HG02884 (cell line): ENCODE results near the gene LRRC45.

Experiments used
- ATAC-seq: cut with Tn5 transposase; IDR thresholded peaks from one replicate; pipeline ENCODE4 v1.9.1; 2021; ENCODE audit warnings: mild to moderate bottlenecking, moderate library complexity; ENCODE audit not compliant: unreplicated experiment

Gene LRRC45

GRCh38 chr17:81993729-81994592, 29.1 kb upstream of the LRRC45 start:
- ATAC-seq = no peak

GRCh38 chr17:81994593-81995462, 28.3 kb upstream of the LRRC45 start:
- ATAC-seq = no peak

- ATAC-seq = no peak
Measured at GRCh38 chr17:81995463-81996231, 27.5 kb upstream of the LRRC45 start.

GRCh38 chr17:81996232-81996756, 26.8 kb upstream of the LRRC45 start:
- no peak for ATAC-seq

- no peak for ATAC-seq
Measured at GRCh38 chr17:81996757-81997441, 26.2 kb upstream of the LRRC45 start.

- no peak for ATAC-seq
Measured at GRCh38 chr17:81998212-81998611, 24.9 kb upstream of the LRRC45 start.

- no peak for ATAC-seq
Measured at GRCh38 chr17:81998691-81999438, 24.2 kb upstream of the LRRC45 start.

GRCh38 chr17:81999587-81999975, 23.5 kb upstream of the LRRC45 start:
- ATAC-seq = no peak

GRCh38 chr17:81999976-82000802, 22.9 kb upstream of the LRRC45 start:
- ATAC-seq = no peak

GRCh38 chr17:82000803-82001570, 22.1 kb upstream of the LRRC45 start:
- ATAC-seq = no peak

GRCh38 chr17:82001571-82002056, 21.5 kb upstream of the LRRC45 start:
- ATAC-seq = no peak

- no peak for ATAC-seq
Measured at GRCh38 chr17:82003411-82004381, 19.4 kb upstream of the LRRC45 start.

GRCh38 chr17:82004517-82005455, 18.3 kb upstream of the LRRC45 start:
- ATAC-seq = no peak

- no peak for ATAC-seq
Measured at GRCh38 chr17:82005701-82006348, 17.3 kb upstream of the LRRC45 start.
